GM12878 (cell line): ENCODE data around the gene GNPTG. TPM values are rescaled to one million over a fixed set of nuclear protein-coding genes. Genes with fewer than 3 reads are reported as not detected.
A peak's percentile ranks its signal among the peaks of the same experiment; 100 is the strongest.

Experiments used
- ATAC-seq: fragments of 200-7000 bp; cut with Tn5 transposase; 3 replicates; pipeline ENCODE4 v1.9.1; 2020; ENCODE audit warnings: mild to moderate bottlenecking, moderate library complexity
- BruUV-seq: library from RNA; stranded (reverse); fragments of 400-500 nt; replicated peaks from 2 replicates; lab custom pipeline; 2021; lab: Mats Ljungman, UMichigan
- CTCF ChIA-PET: fragments of 300-600 bp; sonication (Branson Sonifier 250); formaldehyde crosslinking; extraction: SDS; loops from one replicate; lab custom pipeline; 2021; ENCODE audit warnings: inconsistent platforms; lab: Yijun Ruan, JAX
- POLR2A ChIA-PET: fragments of 350-600 bp; formaldehyde crosslinking; extraction: SDS; loops from one replicate; lab custom pipeline; 2021; ENCODE audit warnings: inconsistent platforms; lab: Charles Lee
- RAD21 ChIA-PET: fragments of 300-600 bp; sonication (Branson Sonifier 250); formaldehyde crosslinking; loops from one replicate; lab custom pipeline; 2023; ENCODE audit warnings: antibody characterized with exemption; ENCODE audit not compliant: unreplicated experiment; lab: Charles Lee
- SMC1A ChIA-PET: fragments of 300-600 bp; sonication (Branson Sonifier 250); formaldehyde crosslinking; loops from one replicate; lab custom pipeline; 2023; ENCODE audit not compliant: unreplicated experiment, uncharacterized antibody; lab: Charles Lee
- DNase-seq: peaks from one replicate; pipeline ENCODE4 v3.0.0-alpha.2; 2011; ENCODE audit warnings: low read depth, low spot score
- FAIRE-seq: peaks from 3 replicates; lab custom pipeline; 2011; peaks lifted over from hg19 to GRCh38; lab: Jason Lieb, UNC
- H2AFZ ChIP-seq: 2 replicates; pipeline ENCODE4 v1.6.0; 2011; ENCODE audit warnings: low read depth, low read length, control low read depth; ENCODE audit not compliant: control insufficient read depth
- H3K27ac ChIP-seq: 2 replicates; pipeline ENCODE4 v1.5.1; 2011; ENCODE audit warnings: control low read depth; ENCODE audit not compliant: control insufficient read depth, insufficient read depth
- H3K27me3 ChIP-seq, 2 experiments: replicated peaks in 1 of 2; 2 replicates each; pipeline versions ENCODE4 v1.6.0 to v1.6.1; 2011; ENCODE audit warnings: low read length in 1 of 2; ENCODE audit not compliant: control insufficient read depth in 2 of 2, insufficient read depth in 2 of 2
- H3K36me3 ChIP-seq, 2 experiments: 2 replicates each; pipeline ENCODE4 v1.5.1; 2011; ENCODE audit warnings: low read length in 1 of 2; ENCODE audit not compliant: control insufficient read depth in 2 of 2, insufficient read depth in 2 of 2
- H3K4me1 ChIP-seq: 2 replicates; pipeline ENCODE4 v1.6.1; 2011; ENCODE audit warnings: mild to moderate bottlenecking, low read length, moderate library complexity, mixed read lengths; ENCODE audit not compliant: control insufficient read depth, insufficient read depth
- H3K4me2 ChIP-seq: 2 replicates; pipeline ENCODE4 v1.6.0; 2011; ENCODE audit warnings: control low read depth; ENCODE audit not compliant: control insufficient read depth, insufficient read depth
- H3K4me3 ChIP-seq: fragments of 200-600 bp; sonication (generic); 2 replicates; pipeline ENCODE4 v1.5.1; 2016
- H3K79me2 ChIP-seq: 2 replicates; pipeline ENCODE4 v1.6.0; 2011; ENCODE audit warnings: low read length; ENCODE audit not compliant: control insufficient read depth, insufficient read depth
- H3K9ac ChIP-seq: 2 replicates; pipeline ENCODE4 v1.8.0; 2011; ENCODE audit warnings: low read length, control low read depth, mixed read lengths; ENCODE audit not compliant: control insufficient read depth, insufficient read depth
- H3K9me3 ChIP-seq: replicated peaks from 3 replicates; pipeline ENCODE4 v1.5.1; 2011; ENCODE audit warnings: mild to moderate bottlenecking, low read length; ENCODE audit not compliant: control insufficient read depth, insufficient read depth
- H4K20me1 ChIP-seq: 2 replicates; pipeline ENCODE4 v1.6.0; 2011; ENCODE audit not compliant: control insufficient read depth, insufficient read depth
- POLR2A ChIP-seq: IDR thresholded peaks from 2 replicates; pipeline ENCODE4 v1.6.1; 2011; ENCODE audit warnings: low read depth, mild to moderate bottlenecking, low read length
- WGBS: methylation state at CpG from one replicate; pipeline ENCODE4 v1.1.6; 2016; ENCODE audit warnings: low lambda C conversion rate; ENCODE audit not compliant: insufficient replicate concordance, insufficient coverage; ENCODE audit errors: missing lambda C conversion rate; 5-methylcytosine and 5-hydroxymethylcytosine counted together
- in situ Hi-C: fragments of 300-500 bp; cut with MboI; formaldehyde crosslinking; loops from 9 replicates; pipeline ENCODE4 v1.14.3; 2018; ENCODE audit warnings: mixed read lengths
- intact Hi-C: fragments of 100-400 bp; cut with micrococcal nuclease; formaldehyde crosslinking; loops from one replicate; pipeline ENCODE4 v1.14.2; 2022; ENCODE audit not compliant: unreplicated experiment
- polyA plus RNA-seq, 11 experiments: library from polyadenylated mRNA; depleted of rRNA in 4 of 11; unstranded in 6 of 11; stranded (reverse) in 5 of 11; fragments of >200 nt; fragmentation: Nextera tagmentation in 4 of 11; fragmentation: Illumina TruSeq in 1 of 11; extraction: Ambion mirVana in 4 of 11; extraction: Trizol in 1 of 11; gene quantifications; 1 replicate in 1 of 11; 2 replicates in 10 of 11; pipeline versions ENCODE4 v1.2.1 to v1.2.3, GENCODE V29; 2011 to 2016; ENCODE audit warnings: inconsistent platforms in 2 of 11, missing spikeins in 2 of 11, low read depth in 1 of 11
- total RNA-seq, 4 experiments: library from RNA; depleted of rRNA in 3 of 4; stranded (reverse); fragments of >200 nt in 3 of 4; fragmentation: Illumina TruSeq in 1 of 4; extraction: Trizol in 1 of 4; gene quantifications; 2 replicates each; pipeline versions ENCODE4 v1.2.1 to v1.2.3, GENCODE V29; 2013 to 2021
- TF ChIP-seq, protein P1 (sequence below): fragments of 450-650 bp; IDR thresholded peaks from 2 replicates; pipeline ENCODE4 v1.6.1; 2017; ENCODE audit warnings: mild to moderate bottlenecking, moderate library complexity

Gene GNPTG
- total and polyA plus RNA-seq, 10 of the 15 experiments (the other 5 are each of a cell fraction or from before 2014, with no cell fraction given), result 0.80 to 32.6 (median 20.9) TPM

GRCh38 chr16:1366060-1366711 is 14.5 kb downstream of the GNPTG start:
- SMC1A ChIA-PET, result no interaction called here
- Histone ChIP-seq H2AFZ (no peak overlapping the region), H3K9me3 (no peaks in the 10 kb centered on the region), H3K27ac (no peak overlapping the region), H3K9ac (no peak overlapping the region), H3K27me3 (no peaks in the 10 kb centered on the region), H3K4me1 (no peaks in the 10 kb centered on the region), H3K79me2 (no peaks in the 10 kb centered on the region), H4K20me1 (no peaks in the 10 kb centered on the region), H3K4me3 (no peak overlapping the region), H3K4me2 (no peak overlapping the region), H3K36me3 (peaks cover 16 to 32% of the 10 kb centered on the region in 2 experiments)
- CTCF ChIA-PET, result interaction anchor here (2.7 kb wide), 1 partner anchor 46 kb away, joined by 11 read pairs; no protein-coding TSS in a partner anchor
- in situ Hi-C loops, result no loop called here
- no peak for FAIRE-seq
- TF ChIP-seq, protein P1, sequence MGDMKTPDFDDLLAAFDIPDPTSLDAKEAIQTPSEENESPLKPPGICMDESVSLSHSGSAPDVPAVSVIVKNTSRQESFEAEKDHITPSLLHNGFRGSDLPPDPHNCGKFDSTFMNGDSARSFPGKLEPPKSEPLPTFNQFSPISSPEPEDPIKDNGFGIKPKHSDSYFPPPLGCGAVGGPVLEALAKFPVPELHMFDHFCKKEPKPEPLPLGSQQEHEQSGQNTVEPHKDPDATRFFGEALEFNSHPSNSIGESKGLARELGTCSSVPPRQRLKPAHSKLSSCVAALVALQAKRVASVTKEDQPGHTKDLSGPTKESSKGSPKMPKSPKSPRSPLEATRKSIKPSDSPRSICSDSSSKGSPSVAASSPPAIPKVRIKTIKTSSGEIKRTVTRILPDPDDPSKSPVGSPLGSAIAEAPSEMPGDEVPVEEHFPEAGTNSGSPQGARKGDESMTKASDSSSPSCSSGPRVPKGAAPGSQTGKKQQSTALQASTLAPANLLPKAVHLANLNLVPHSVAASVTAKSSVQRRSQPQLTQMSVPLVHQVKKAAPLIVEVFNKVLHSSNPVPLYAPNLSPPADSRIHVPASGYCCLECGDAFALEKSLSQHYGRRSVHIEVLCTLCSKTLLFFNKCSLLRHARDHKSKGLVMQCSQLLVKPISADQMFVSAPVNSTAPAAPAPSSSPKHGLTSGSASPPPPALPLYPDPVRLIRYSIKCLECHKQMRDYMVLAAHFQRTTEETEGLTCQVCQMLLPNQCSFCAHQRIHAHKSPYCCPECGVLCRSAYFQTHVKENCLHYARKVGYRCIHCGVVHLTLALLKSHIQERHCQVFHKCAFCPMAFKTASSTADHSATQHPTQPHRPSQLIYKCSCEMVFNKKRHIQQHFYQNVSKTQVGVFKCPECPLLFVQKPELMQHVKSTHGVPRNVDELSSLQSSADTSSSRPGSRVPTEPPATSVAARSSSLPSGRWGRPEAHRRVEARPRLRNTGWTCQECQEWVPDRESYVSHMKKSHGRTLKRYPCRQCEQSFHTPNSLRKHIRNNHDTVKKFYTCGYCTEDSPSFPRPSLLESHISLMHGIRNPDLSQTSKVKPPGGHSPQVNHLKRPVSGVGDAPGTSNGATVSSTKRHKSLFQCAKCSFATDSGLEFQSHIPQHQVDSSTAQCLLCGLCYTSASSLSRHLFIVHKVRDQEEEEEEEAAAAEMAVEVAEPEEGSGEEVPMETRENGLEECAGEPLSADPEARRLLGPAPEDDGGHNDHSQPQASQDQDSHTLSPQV, result no peak
- peak; percentile 48 for TF ChIP-seq POLR2A
- intact Hi-C loops, result no loop called here
- RAD21 ChIA-PET, result no interaction called here
- WGBS, result 94% methylated on average over 29 of the region's 29 CpGs
- no peak for ATAC-seq
- no TSS peak for BruUV-seq
- POLR2A ChIA-PET, result no interaction called here
- DNase-seq, result no peak
